Iris pigment epithelial cell (primary cell): ENCODE data around the gene GSDMA.

Source experiments
- DNase-seq: peaks from one replicate; pipeline ENCODE4 v3.0.0-alpha.2; 2011; ENCODE audit warnings: low read depth

GSDMA gene, protein sequence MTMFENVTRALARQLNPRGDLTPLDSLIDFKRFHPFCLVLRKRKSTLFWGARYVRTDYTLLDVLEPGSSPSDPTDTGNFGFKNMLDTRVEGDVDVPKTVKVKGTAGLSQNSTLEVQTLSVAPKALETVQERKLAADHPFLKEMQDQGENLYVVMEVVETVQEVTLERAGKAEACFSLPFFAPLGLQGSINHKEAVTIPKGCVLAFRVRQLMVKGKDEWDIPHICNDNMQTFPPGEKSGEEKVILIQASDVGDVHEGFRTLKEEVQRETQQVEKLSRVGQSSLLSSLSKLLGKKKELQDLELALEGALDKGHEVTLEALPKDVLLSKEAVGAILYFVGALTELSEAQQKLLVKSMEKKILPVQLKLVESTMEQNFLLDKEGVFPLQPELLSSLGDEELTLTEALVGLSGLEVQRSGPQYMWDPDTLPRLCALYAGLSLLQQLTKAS

GRCh38 chr17:39962642-39963220 is at the start of gene GSDMA:
Gene GSDMA, plus strand, starts transcription at chr17:39963004. Its CDS starts 2,684 bp downstream, at chr17:39965688.
- no peak for DNase-seq

- DNase-seq = no peak
Measured at GRCh38 chr17:39913989-39914388, 48.8 kb upstream of the GSDMA start.

GRCh38 chr17:39915559-39915958 is 47.2 kb upstream of the GSDMA start:
- no peak for DNase-seq

- peak; percentile 15 for DNase-seq
Measured at GRCh38 chr17:39916918-39917317, 45.9 kb upstream of the GSDMA start.

GRCh38 chr17:39919087-39919683 is 43.6 kb upstream of the GSDMA start:
- no peak for DNase-seq

DNA sequence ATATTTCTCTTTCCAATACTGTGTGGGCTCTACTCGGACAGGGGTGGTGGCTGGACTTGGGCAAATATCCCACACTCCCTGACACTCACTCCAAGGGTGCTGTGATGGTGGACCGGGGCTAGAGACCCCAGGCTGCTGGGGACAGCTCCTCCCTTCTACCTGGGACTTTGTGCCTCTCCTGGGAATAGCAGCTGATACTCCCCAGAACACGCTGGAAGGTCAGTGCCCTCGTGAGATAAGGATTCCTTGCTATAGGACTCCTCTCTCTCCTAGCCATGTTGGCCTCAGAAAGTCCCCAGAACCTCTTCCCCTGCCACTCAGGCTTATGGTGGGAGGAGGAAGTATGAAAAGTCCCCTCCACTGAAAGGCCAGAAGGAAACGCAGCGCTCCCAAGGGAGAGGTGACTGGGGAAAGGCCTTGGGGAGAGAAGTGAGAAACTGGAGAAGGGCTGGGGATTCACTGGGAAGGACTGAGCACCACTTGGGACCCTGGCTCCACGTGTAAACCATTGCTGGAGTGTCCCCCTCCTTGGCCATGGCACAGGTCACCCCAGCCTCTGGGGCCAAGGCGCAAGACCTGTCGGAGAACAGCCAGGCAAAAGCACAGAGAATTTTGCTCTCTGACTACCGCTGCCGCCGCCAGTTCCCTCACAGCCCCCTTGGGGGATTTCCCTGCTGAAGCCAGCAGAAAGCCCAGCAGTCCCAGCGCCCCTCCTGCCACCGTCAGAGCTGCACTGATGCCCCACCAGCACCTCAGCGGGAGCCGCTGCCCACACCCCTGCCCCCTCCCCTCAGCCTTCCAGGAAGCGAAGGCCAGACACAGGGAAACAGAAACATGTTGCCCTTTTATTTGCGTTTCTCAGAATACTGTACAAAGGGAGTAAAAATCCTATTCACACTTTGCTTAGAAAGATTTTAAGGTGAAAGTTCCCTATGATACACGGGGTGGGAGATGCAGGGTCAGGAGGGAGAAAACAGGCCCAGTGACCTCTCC is 42.3 kb upstream of the GSDMA start:
- DNase-seq = no peak

DNA sequence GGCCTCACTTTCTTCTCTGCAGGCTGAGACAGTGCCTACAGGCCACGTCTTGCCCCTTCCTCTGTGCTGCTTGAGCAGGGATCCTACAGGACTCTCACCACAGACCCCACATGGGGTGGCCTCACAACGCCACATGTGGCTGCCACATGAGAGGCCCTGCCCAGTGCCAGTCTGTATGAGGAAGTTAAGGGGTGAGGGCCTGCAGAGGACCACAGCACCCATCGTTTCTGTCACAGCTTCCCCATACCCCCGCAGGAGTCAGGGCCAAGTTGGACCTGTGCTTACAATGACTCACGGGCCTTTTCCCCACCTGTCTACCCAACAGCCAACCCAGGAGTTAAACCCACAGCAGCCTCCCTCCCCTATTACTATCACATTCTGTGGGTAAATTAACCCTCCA is 41.5 kb upstream of the GSDMA start:
- DNase-seq = no peak

DNA sequence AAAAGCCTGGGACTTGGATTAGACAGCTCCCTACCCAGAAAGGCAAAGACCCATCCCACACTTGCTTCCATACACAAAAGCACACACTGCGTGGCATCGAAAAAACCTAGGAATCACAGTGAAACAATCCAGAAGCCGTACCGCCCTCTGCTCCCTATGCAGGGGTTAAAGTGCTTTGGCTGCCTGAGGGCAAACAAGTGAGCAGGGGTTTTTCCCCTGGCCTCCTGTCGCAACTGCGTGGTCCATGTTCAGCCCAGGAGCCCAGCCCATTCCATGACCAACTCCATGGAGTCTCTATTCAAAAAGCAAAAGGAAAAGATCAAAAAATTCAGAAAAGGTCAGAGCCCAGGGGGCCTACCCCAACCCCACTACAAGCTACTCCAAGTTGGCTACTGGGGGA is 40.8 kb upstream of the GSDMA start:
- DNase-seq = no peak

GRCh38 chr17:39923230-39923629 is 39.6 kb upstream of the GSDMA start:
- DNase-seq = no peak

GRCh38 chr17:39923836-39924690 is 38.7 kb upstream of the GSDMA start:
- DNase-seq = no peak

GRCh38 chr17:39924691-39925055 is 38.1 kb upstream of the GSDMA start:
- DNase-seq = no peak

DNA sequence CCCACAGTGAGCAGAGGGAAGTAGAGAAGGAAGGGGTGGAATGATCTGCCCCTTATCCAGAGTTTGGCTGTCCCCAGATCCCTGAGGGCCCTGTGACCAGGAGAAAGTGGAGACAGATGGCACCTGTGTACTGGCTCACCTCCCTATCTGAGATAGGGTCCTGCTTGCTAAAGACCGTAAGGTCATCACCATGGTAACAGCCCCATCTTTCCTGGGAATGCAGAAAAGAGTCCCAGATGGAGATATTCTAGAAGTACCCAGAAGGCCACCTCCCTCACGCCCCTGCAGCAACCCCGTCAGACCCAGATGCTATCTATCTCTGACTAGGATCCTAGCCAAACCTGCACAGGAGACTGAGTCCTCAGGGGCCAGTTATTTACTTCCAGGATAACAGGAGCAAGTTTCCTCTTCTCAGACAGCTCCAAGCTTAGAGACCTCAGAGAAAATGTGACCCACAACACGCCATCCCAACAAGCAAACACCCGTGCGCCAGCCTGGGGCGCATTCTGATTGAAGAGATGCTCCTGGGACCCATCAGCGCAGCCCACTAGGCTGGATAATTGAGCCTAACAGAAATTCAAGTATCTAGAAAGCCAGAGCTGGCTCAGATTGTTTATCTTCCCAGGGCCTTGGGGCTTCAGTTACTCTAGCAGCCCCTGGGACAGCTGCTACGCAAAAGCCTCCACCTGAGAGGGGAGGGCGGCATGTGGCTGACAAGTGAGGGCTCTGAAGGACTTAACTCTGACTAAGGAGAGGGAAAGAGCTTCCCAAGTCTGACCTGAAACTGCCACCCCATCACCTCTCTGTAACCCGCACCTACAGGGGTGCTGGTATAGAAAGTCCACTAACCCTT is 37.3 kb upstream of the GSDMA start:
- no peak for DNase-seq

DNA sequence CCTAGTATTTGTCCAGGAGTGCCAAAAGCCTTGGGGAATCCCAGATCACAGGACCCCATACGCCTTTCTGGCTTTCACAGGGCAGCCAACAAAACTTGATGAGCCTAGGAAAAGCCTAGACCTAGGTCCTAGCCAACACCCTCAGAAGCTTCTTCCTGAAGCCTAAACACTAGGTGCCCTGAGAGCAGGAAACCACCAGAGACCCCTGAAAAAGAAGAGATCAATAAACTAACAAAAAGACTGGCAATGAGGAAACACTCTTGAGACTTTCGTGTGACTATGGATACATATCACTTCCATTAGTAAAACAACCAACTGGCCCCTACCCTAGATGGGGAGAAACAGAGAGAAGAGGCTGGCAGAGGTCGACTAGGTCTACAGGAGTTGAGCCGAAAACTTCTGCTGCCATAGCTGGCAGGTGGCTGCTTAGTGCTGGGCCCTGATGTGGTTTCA is 36.6 kb upstream of the GSDMA start:
- no peak for DNase-seq

GRCh38 chr17:39926588-39927100 is 36.2 kb upstream of the GSDMA start:
- peak; percentile 68 for DNase-seq

DNA sequence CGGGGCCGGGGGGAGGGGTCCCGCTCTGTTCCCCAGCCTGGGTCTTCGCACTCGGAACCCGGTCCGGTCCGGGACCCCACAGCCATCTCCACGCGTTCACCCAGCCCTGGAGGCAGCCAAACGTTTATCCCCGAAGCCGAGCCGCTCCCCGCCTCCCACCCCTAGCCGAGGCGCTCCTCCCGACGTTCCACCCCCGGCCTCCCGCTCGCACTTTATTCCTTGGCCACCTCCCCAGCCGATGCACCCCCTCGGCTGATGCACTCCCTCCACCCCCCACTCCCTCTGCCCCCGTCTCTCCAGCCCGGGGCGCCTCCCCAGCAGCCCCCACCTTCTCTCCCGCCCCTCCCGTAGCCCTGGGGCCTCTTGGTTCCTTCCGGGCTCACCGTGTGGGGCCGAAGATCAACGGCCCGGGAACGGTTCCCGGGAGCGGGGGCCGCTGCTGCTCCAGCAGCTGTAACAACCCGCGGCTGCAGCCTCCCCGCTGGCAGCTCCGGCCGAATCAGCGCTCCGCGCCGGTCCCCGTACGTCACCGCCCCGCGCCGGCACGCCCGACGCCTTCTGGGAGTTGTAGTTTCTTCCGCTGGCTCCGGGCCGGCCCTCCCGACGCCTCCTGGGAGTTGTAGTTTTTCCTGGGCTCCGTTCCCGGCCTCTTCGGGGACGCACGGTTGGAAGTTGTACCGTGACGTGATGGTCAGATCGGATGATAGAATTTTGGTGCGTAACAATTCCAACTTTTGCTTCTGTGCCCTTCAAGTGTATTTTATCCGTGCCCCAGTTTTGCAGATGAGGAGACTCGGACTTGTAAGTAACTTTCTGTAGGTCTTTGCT is 35.5 kb upstream of the GSDMA start, which contains the start of the genes LRRC3C and ORMDL3:
Gene LRRC3C (plus strand): TSS at position 632 of the 828 bp plus-strand sequence. CDS start 13,792 bp downstream, outside the sequence.
Gene ORMDL3 (minus strand): TSS at position 501 of the 828 bp plus-strand sequence. CDS start 3,398 bp downstream, outside the sequence.
- peak; percentile 93 for DNase-seq

- peak; percentile 30 for DNase-seq
Measured at GRCh38 chr17:39927929-39928857, 34.6 kb upstream of the GSDMA start.

DNA sequence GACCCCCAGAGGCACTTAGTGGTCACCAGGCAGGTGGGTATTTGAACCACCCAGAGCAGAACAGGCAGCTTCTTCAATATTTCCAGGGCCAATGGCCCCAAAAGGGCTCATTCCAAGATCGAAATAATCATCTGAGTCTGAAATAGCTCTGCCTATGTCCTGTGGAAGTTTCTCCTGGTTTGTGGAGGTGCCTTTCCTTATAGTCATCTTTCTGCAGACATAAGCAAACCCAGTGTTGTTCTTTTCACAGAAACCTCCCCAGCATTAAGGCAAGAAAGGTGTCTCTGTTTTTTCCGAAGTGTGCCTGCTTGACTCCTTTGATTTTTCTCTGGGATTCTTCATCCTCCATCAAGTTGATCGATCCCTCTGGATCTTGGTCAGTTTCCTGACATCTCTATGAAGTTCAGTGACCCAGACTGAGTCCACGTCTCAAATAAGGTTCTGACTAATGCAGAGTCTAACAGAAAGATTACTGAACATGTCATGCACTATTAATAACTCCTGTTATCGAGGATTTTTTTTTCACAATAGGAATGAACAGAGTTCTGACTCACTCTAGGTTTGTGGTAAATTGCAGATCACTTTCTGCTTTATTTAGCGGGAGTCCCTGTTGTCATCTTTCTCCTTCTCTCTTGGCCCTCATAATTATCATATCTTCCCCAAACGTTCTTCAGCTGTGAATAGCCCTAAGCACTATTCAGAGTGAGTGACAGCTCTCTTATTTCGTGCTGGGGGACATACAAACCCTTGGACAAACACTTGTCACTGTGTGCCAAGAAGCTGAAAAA is 33.8 kb upstream of the GSDMA start:
- peak; percentile 97 for DNase-seq
